Vagina (tissue), 2 donors: ENCODE data around the gene TBC1D8.

Experiments used
- CTCF ChIP-seq, 3 experiments: fragments of 450-650 bp in 2 of 3; fragments of 200-600 bp in 1 of 3; sonication (generic) in 1 of 3; IDR thresholded peaks; one replicate each; pipeline ENCODE4 v1.5.1; 2017 to 2019; ENCODE audit warnings: antibody characterized with exemption in 3 of 3, mild to moderate bottlenecking in 2 of 3, moderate library complexity in 2 of 3
- POLR2AphosphoS5 ChIP-seq, 2 donors: sonication (generic); formaldehyde crosslinking; IDR thresholded peaks; one replicate each; pipeline ENCODE4 v1.9.0; 2017; ENCODE audit warnings: antibody characterized with exemption in 2 of 2, mild to moderate bottlenecking in 2 of 2, low read depth in 1 of 2; ENCODE audit not compliant: insufficient read depth in 1 of 2

- TF ChIP-seq POLR2AphosphoS5 (IDR thresholded peaks at IDR 0.05; ENCODE audit: insufficient read depth in 1 of 2, low read depth in 1 of 2) (no peak), CTCF (IDR thresholded peaks at IDR 0.05) (no peak)
Measured at GRCh38 chr2:101082998-101083397, 68.2 kb downstream of the TBC1D8 start.
